ENCODE data around the gene HELZ. TPM values are rescaled to one million over a fixed set of nuclear protein-coding genes. Genes with fewer than 3 reads are reported as not detected.

Gene HELZ
- total and polyA plus RNA-seq, 2 donors (not counting 3 experiments of a cell fraction or from before 2014, with no cell fraction given) = 8.0 to 47.3 TPM

DNA sequence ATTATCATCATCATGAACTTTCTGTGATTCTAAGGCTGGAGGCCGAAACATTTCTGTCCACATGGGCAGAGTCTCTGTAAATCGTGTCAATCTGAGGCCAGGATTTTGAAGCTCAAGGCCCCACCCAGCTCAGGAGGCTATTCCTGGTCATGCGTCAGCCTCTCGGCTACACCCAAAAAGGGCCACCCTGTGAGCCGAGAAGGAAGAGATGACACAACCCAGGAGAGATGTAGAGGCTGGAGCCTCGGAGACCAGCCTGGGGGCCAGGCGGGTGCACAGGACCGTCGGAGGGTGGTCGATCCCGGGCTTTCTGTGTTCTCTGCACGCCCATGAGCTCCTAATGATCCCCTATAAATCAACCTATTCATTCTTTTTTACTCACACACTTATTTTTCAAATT lies 201.7 kb downstream of the HELZ start:
- Histone ChIP-seq H3K9ac (replicated peaks; ENCODE audit: extremely low read depth, insufficient read depth, low read length) (no peak overlapping the region), H3K4me2 (ENCODE audit: insufficient read depth, low read length) (no peak overlapping the region), H4K20me1 (replicated peaks; ENCODE audit: control insufficient read depth, extremely low read depth, insufficient read depth, low read length) (no peaks in the 10 kb centered on the region), H2AFZ (ENCODE audit: low read depth, low read length) (no peak overlapping the region), H3K79me2 (ENCODE audit: control insufficient read depth, insufficient read depth, low read length) (no peaks in the 10 kb centered on the region), H3K36me3 (ENCODE audit: control insufficient read depth in 2 of 2, extremely low read depth in 1 of 2, insufficient read depth in 2 of 2, low read length in 2 of 2) (no peaks in the 10 kb centered on the region), H3K9me3 (replicated peaks; ENCODE audit: control insufficient read depth, insufficient read depth, low read length) (no peaks in the 10 kb centered on the region), H3K27ac (ENCODE audit: insufficient read depth, low read depth, low read length) (no peak overlapping the region), H3K27me3 (ENCODE audit: control insufficient read depth in 2 of 2, insufficient read depth in 2 of 2, low read length in 2 of 2) (no peaks in the 10 kb centered on the region), H3K4me1 (ENCODE audit: control insufficient read depth, extremely low read depth, insufficient read depth, low read length) (no peaks in the 10 kb centered on the region), H3K4me3 (replicated peaks in 1 of 3; ENCODE audit: insufficient read depth in 1 of 3, low read depth in 1 of 3, low read length in 3 of 3) (no peak overlapping the region), H3K9me1 (replicated peaks; ENCODE audit: control insufficient read depth, extremely low read depth, insufficient read depth, low read length) (no peaks in the 10 kb centered on the region)
- FAIRE-seq (no peak), DNase-seq (ENCODE audit: low read depth, low spot score) (no peak)
- POLR2A ChIA-PET = no interaction called here
- dilution Hi-C loops (cut with MboI; ENCODE audit: extremely low pct_ligation_motif_present, low sequenced_read_pairs) = no loop called here
- no peak for TF ChIP-seq EZH2 (IDR thresholded peaks at IDR 0.05; ENCODE audit: borderline replicate concordance, low read depth, low read length, severe bottlenecking)
- TF ChIP-seq MYC (IDR thresholded peaks at IDR 0.05; ENCODE audit: low read depth, low read length) = no peak
- TF ChIP-seq JUN (IDR thresholded peaks at IDR 0.05; ENCODE audit: borderline replicate concordance, insufficient read depth, insufficient read length, low read depth) = no peak
- no peak for TF ChIP-seq FOS (IDR thresholded peaks at IDR 0.05; ENCODE audit: borderline replicate concordance, insufficient read depth, low read length)
- no peak for TF ChIP-seq POLR2AphosphoS5 (IDR thresholded peaks at IDR 0.05; ENCODE audit: insufficient read depth, low read depth, low read length)
- no peak for TF ChIP-seq GATA2 (IDR thresholded peaks at IDR 0.05; ENCODE audit: insufficient read depth, insufficient read length, low read depth, low read length)
- TF ChIP-seq POLR2A (IDR thresholded peaks at IDR 0.05; ENCODE audit: low read depth, low read length) = no peak
- TF ChIP-seq, protein P1, sequence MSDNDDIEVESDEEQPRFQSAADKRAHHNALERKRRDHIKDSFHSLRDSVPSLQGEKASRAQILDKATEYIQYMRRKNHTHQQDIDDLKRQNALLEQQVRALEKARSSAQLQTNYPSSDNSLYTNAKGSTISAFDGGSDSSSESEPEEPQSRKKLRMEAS (IDR thresholded peaks at IDR 0.05; ENCODE audit: insufficient read depth, insufficient read length) = no peak
- TF ChIP-seq, protein P2, sequence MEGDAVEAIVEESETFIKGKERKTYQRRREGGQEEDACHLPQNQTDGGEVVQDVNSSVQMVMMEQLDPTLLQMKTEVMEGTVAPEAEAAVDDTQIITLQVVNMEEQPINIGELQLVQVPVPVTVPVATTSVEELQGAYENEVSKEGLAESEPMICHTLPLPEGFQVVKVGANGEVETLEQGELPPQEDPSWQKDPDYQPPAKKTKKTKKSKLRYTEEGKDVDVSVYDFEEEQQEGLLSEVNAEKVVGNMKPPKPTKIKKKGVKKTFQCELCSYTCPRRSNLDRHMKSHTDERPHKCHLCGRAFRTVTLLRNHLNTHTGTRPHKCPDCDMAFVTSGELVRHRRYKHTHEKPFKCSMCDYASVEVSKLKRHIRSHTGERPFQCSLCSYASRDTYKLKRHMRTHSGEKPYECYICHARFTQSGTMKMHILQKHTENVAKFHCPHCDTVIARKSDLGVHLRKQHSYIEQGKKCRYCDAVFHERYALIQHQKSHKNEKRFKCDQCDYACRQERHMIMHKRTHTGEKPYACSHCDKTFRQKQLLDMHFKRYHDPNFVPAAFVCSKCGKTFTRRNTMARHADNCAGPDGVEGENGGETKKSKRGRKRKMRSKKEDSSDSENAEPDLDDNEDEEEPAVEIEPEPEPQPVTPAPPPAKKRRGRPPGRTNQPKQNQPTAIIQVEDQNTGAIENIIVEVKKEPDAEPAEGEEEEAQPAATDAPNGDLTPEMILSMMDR (IDR thresholded peaks at IDR 0.05; ENCODE audit: extremely low read depth in 1 of 2, insufficient read depth in 1 of 2, low read depth in 1 of 2, low read length in 2 of 2) = no peak
- CTCF ChIA-PET = interaction anchor here (1.0 kb wide), 1 partner anchor 20 kb away, joined by 3 read pairs; no protein-coding TSS in a partner anchor
- BruUV-seq (replicated peaks) = no TSS peak
- intact Hi-C loops (cut with micrococcal nuclease) = no loop called here
